OCI-LY1 (cell line): ENCODE results near the gene PABPC5.

Experiments used
- H2AFZ ChIP-seq: fragments of 200-600 bp; sonication (generic), shearing (Covaris generic); 2 replicates; pipeline ENCODE4 v1.6.0; 2014; ENCODE audit warnings: antibody characterized with exemption, mild to moderate bottlenecking, low read length
- H3F3A ChIP-seq: fragments of 200-600 bp; sonication (generic), shearing (Covaris generic); 2 replicates; pipeline ENCODE4 v1.6.0; 2014; ENCODE audit warnings: mild to moderate bottlenecking, antibody characterized with exemption, low read length, moderate library complexity; ENCODE audit not compliant: insufficient read depth
- H3K27ac ChIP-seq: fragments of 200-600 bp; sonication (generic); 2 replicates; pipeline ENCODE4 v1.5.1; 2014; ENCODE audit warnings: low read length, mixed run types, mild to moderate bottlenecking, low read depth; ENCODE audit not compliant: poor library complexity, severe bottlenecking
- H3K27me3 ChIP-seq: fragments of 200-600 bp; sonication (generic); 2 replicates; pipeline ENCODE4 v1.6.0; 2014; ENCODE audit warnings: antibody characterized with exemption, mild to moderate bottlenecking, low read length, moderate library complexity; ENCODE audit not compliant: insufficient read depth
- H3K36me3 ChIP-seq: fragments of 200-600 bp; sonication (generic); 2 replicates; pipeline ENCODE4 v1.6.1; 2014; ENCODE audit warnings: mild to moderate bottlenecking, antibody characterized with exemption, low read length, moderate library complexity, mixed read lengths; ENCODE audit not compliant: insufficient read depth
- H3K4me1 ChIP-seq: fragments of 200-600 bp; sonication (generic); 2 replicates; pipeline ENCODE4 v1.5.1; 2014; ENCODE audit warnings: mild to moderate bottlenecking, low read length, moderate library complexity; ENCODE audit not compliant: insufficient read depth, severe bottlenecking
- H3K4me2 ChIP-seq: fragments of 200-600 bp; sonication (generic), shearing (Covaris generic); 2 replicates; pipeline ENCODE4 v1.6.1; 2014; ENCODE audit warnings: low read length
- H3K4me3 ChIP-seq: fragments of 200-600 bp; sonication (generic); 2 replicates; pipeline ENCODE4 v1.5.1; 2014; ENCODE audit warnings: low read length, low read depth, mild to moderate bottlenecking, mixed read lengths; ENCODE audit not compliant: poor library complexity, severe bottlenecking
- H3K79me2 ChIP-seq: fragments of 200-600 bp; shearing (Covaris generic); 2 replicates; pipeline ENCODE4 v1.6.1; 2016; ENCODE audit warnings: mixed run types, low read length, mixed read lengths; ENCODE audit not compliant: insufficient read depth
- H3K9ac ChIP-seq: fragments of 200-600 bp; sonication (generic), shearing (Covaris generic); 2 replicates; pipeline ENCODE4 v1.6.1; 2014; ENCODE audit warnings: mild to moderate bottlenecking, low read length, mixed read lengths
- H3K9me2 ChIP-seq: fragments of 200-600 bp; sonication (generic), shearing (Covaris generic); 2 replicates; pipeline ENCODE4 v1.6.1; 2014; ENCODE audit warnings: low read depth, mild to moderate bottlenecking, low read length, mixed read lengths
- H3K9me3 ChIP-seq: fragments of 200-600 bp; shearing (Covaris generic); 2 replicates; pipeline ENCODE4 v1.6.1; 2014; ENCODE audit warnings: low read length, mixed read lengths
- H4K20me1 ChIP-seq: fragments of 200-600 bp; sonication (generic), shearing (Covaris generic); 2 replicates; pipeline ENCODE4 v1.6.0; 2016; ENCODE audit warnings: mild to moderate bottlenecking, low read length; ENCODE audit not compliant: insufficient read depth
- CTCF ChIP-seq: fragments of 200-600 bp; sonication (generic), shearing (Covaris generic); IDR thresholded peaks from 2 replicates; pipeline ENCODE4 v1.5.1; 2017; ENCODE audit warnings: mild to moderate bottlenecking, antibody characterized with exemption, low read length, moderate library complexity, mixed read lengths
- EZH2 ChIP-seq: fragments of 200-600 bp; sonication (generic), shearing (Covaris generic); IDR thresholded peaks from 2 replicates; pipeline ENCODE4 v1.8.0; 2017; ENCODE audit warnings: borderline replicate concordance, mixed run types, mild to moderate bottlenecking, antibody characterized with exemption, low read length, moderate library complexity, mixed read lengths

The PABPC5 gene

GRCh38 chrX:91434351-91435168 lies at the start of gene PABPC5:
PABPC5 (plus strand) TSS chrX:91434839; CDS start chrX:91435578, 739 bp downstream.
- Histone ChIP-seq H2AFZ (no peak within 1 kb of the TSS), H3K27me3 (no peaks in the 10 kb centered on the region), H3K4me2 (no peak within 1 kb of the TSS), H3K9ac (no peak within 1 kb of the TSS), H3K4me3 (no peak within 1 kb of the TSS), H3K27ac (no peak within 1 kb of the TSS), H3K9me2 (no peaks in the 10 kb centered on the region), H3K9me3 (no peaks in the 10 kb centered on the region), H3K79me2 (no peaks in the 10 kb centered on the region), H4K20me1 (no peaks in the 10 kb centered on the region), H3F3A (no peaks in the 10 kb centered on the region), H3K36me3 (no peaks in the 10 kb centered on the region), H3K4me1 (no peaks in the 10 kb centered on the region)
- TF ChIP-seq EZH2 (no peak), CTCF (no peak)

DNA sequence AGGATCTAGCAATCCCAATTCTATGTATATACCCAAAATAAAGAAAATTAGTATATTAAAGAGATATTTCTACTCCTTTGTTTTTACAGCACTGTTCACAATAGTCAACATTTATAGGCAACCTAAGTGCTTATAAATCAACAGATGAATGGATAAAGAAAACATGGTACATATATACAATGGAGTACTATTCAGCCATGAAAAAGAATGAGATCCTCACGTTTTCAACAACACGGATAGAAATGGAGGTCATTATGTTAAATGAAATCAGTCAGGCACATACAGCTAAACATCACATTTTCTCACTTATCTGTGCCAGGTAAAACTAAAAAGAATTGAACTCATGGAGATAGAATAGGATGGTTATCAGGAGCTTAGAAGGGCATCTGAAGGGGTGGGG lies 45.6 kb upstream of the PABPC5 start:
- Histone ChIP-seq H3K9ac (no peak overlapping the region), H3K4me2 (no peak overlapping the region), H3K9me2 (no peaks in the 10 kb centered on the region), H3K79me2 (no peaks in the 10 kb centered on the region), H3K4me3 (no peak overlapping the region), H3K27me3 (no peaks in the 10 kb centered on the region), H3K4me1 (no peaks in the 10 kb centered on the region), H2AFZ (no peak overlapping the region), H3K36me3 (no peaks in the 10 kb centered on the region), H4K20me1 (no peaks in the 10 kb centered on the region), H3K9me3 (no peaks in the 10 kb centered on the region), H3K27ac (no peak overlapping the region), H3F3A (no peaks in the 10 kb centered on the region)
- TF ChIP-seq CTCF = no peak

- no peak overlapping the region for H3K4me2 ChIP-seq
- TF ChIP-seq EZH2 (no peak), CTCF (peak; percentile 50)
- H3K4me3 ChIP-seq = no peak overlapping the region
- no peaks in the 10 kb centered on the region for H3K27me3 ChIP-seq
- H3K36me3 ChIP-seq = no peaks in the 10 kb centered on the region
- no peaks in the 10 kb centered on the region for H3K79me2 ChIP-seq
- H3K9ac ChIP-seq = no peak overlapping the region
- H3K27ac ChIP-seq = no peak overlapping the region
- no peaks in the 10 kb centered on the region for H3K9me3 ChIP-seq
- H3K9me2 ChIP-seq = no peaks in the 10 kb centered on the region
- H3K4me1 ChIP-seq = no peaks in the 10 kb centered on the region
- H2AFZ ChIP-seq = no peak overlapping the region
- H3F3A ChIP-seq = no peaks in the 10 kb centered on the region
- no peaks in the 10 kb centered on the region for H4K20me1 ChIP-seq
Observed at GRCh38 chrX:91414713-91415112, 19.9 kb upstream of the PABPC5 start.
